HepG2 (cell line): ENCODE data around the gene SWSAP1. TPM values are rescaled to one million over a fixed set of nuclear protein-coding genes. Genes with fewer than 3 reads are reported as not detected.

Source experiments
- ATAC-seq: fragments of 200-7000 bp; cut with Tn5 transposase; 3 replicates; pipeline ENCODE4 v1.9.1; 2020; ENCODE audit warnings: mild to moderate bottlenecking, moderate library complexity
- BruUV-seq: library from RNA; stranded (reverse); fragments of 400-500 nt; replicated peaks from 2 replicates; lab custom pipeline; 2021; lab: Mats Ljungman, UMichigan
- CTCF ChIA-PET: fragments of 300-600 bp; formaldehyde crosslinking; extraction: SDS; loops from one replicate; lab custom pipeline; 2021; ENCODE audit warnings: low total read pairs, inconsistent platforms, low intra/inter-chr PET ratio; lab: Yijun Ruan, JAX
- POLR2A ChIA-PET: fragments of 350-600 bp; sonication (Branson Sonifier 250); formaldehyde crosslinking; loops from one replicate; lab custom pipeline; 2020; ENCODE audit warnings: antibody characterized with exemption, inconsistent platforms; lab: Yijun Ruan, JAX
- DNase-seq: peaks from one replicate; pipeline ENCODE4 v3.0.0-alpha.2; 2015; ENCODE audit warnings: low spot score
- FAIRE-seq: peaks from 3 replicates; lab custom pipeline; 2011; peaks lifted over from hg19 to GRCh38; lab: Jason Lieb, UNC
- H2AFZ ChIP-seq: one replicate; pipeline ENCODE4 v1.6.1; 2011; ENCODE audit warnings: low read length, inconsistent platforms
- H3K27ac ChIP-seq: fragments of 300-600 bp; 3 replicates; pipeline ENCODE4 v1.8.0; 2011; ENCODE audit warnings: mixed run types, mild to moderate bottlenecking, mixed read lengths, low read length, inconsistent platforms; ENCODE audit not compliant: insufficient read depth; ENCODE audit errors: extremely low read length
- H3K27me3 ChIP-seq, 2 experiments: fragments of 200-600 bp in 1 of 2; 2 replicates in 1 of 2; 3 replicates in 1 of 2; pipeline versions ENCODE4 v1.6.0 to v1.8.0; 2011; ENCODE audit warnings: low read length in 2 of 2, mild to moderate bottlenecking in 2 of 2, moderate library complexity in 2 of 2, inconsistent platforms in 1 of 2; ENCODE audit not compliant: insufficient read depth in 2 of 2, control insufficient read depth in 1 of 2
- H3K36me3 ChIP-seq, 2 experiments: fragments of 200-600 bp in 1 of 2; replicated peaks in 1 of 2; 2 replicates in 1 of 2; 3 replicates in 1 of 2; pipeline versions ENCODE4 v1.5.1 to v1.8.0; 2011; ENCODE audit warnings: low read length in 2 of 2, inconsistent platforms in 1 of 2; ENCODE audit not compliant: insufficient read depth in 2 of 2, control insufficient read depth in 1 of 2
- H3K4me1 ChIP-seq: 2 replicates; pipeline ENCODE4 v1.5.1; 2012; ENCODE audit warnings: low read length, inconsistent platforms; ENCODE audit not compliant: insufficient read depth
- H3K4me2 ChIP-seq: 2 replicates; pipeline ENCODE4 v1.6.0; 2011; ENCODE audit warnings: low read depth, low read length, inconsistent platforms
- H3K4me3 ChIP-seq, 3 experiments: fragments of 200-600 bp in 1 of 3; sonication (generic), shearing (Covaris generic) in 1 of 3; replicated peaks in 1 of 3; 2 replicates each; pipeline ENCODE4 v1.5.1; 2011 to 2016; ENCODE audit warnings: low read length in 3 of 3, inconsistent platforms in 2 of 3, low read depth in 2 of 3, mild to moderate bottlenecking in 2 of 3, control low read depth in 1 of 3, mixed read lengths in 1 of 3; ENCODE audit not compliant: insufficient read depth in 1 of 3
- H3K79me2 ChIP-seq: one replicate; pipeline ENCODE4 v1.6.1; 2011; ENCODE audit warnings: low read length, inconsistent platforms; ENCODE audit not compliant: insufficient read depth
- H3K9ac ChIP-seq: 2 replicates; pipeline ENCODE4 v1.6.0; 2011; ENCODE audit warnings: mild to moderate bottlenecking, low read depth, low read length, inconsistent platforms; ENCODE audit not compliant: insufficient read depth
- H3K9me3 ChIP-seq: 2 replicates; pipeline ENCODE4 v1.5.1; 2012; ENCODE audit warnings: mild to moderate bottlenecking, low read length
- H4K20me1 ChIP-seq: 2 replicates; pipeline ENCODE4 v1.6.0; 2011; ENCODE audit warnings: inconsistent platforms, mild to moderate bottlenecking, low read length, moderate library complexity; ENCODE audit not compliant: insufficient read depth
- ARHGAP35 ChIP-seq: sonication (generic); formaldehyde crosslinking; IDR thresholded peaks from 2 replicates; pipeline ENCODE4 v1.9.0; 2022; ENCODE audit warnings: mild to moderate bottlenecking, inconsistent platforms, moderate library complexity, missing genetic modification reagents, borderline replicate concordance
- ARNT ChIP-seq: fragments of 450-650 bp; IDR thresholded peaks from 2 replicates; pipeline ENCODE4 v1.6.1; 2017
- DBP ChIP-seq: sonication (generic); formaldehyde crosslinking; IDR thresholded peaks from 2 replicates; pipeline ENCODE4 v1.4.0; 2020; ENCODE audit warnings: missing genetic modification reagents; ENCODE audit errors: not compliant biosample characterization
- ISL2 ChIP-seq: sonication (generic); formaldehyde crosslinking; IDR thresholded peaks from 2 replicates; pipeline ENCODE4 v1.5.0; 2020; ENCODE audit warnings: missing genetic modification reagents
- NR2C2 ChIP-seq: sonication (generic); formaldehyde crosslinking; IDR thresholded peaks from 2 replicates; pipeline ENCODE4 v1.4.0; 2020; ENCODE audit warnings: missing genetic modification reagents, mild to moderate bottlenecking, moderate library complexity, borderline replicate concordance
- NR2F1 ChIP-seq, 2 experiments: fragments of 450-650 bp in 1 of 2; formaldehyde crosslinking in 1 of 2; IDR thresholded peaks; 2 replicates each; pipeline versions ENCODE4 v1.5.0 to v1.6.1; 2016 to 2020; ENCODE audit warnings: mild to moderate bottlenecking in 1 of 2, missing compliant biosample characterization in 1 of 2, missing genetic modification reagents in 1 of 2, moderate library complexity in 1 of 2
- PRDM10 ChIP-seq: sonication (generic); formaldehyde crosslinking; IDR thresholded peaks from 2 replicates; pipeline ENCODE4 v1.4.0; 2020; ENCODE audit warnings: low read depth, missing genetic modification reagents
- SIN3B ChIP-seq: fragments of 150-350 bp; IDR thresholded peaks from 2 replicates; pipeline ENCODE4 v1.6.1; 2014; ENCODE audit warnings: low read length
- ZBTB38 ChIP-seq: sonication (generic); formaldehyde crosslinking; IDR thresholded peaks from 2 replicates; pipeline ENCODE4 v1.5.1; 2020; ENCODE audit warnings: mild to moderate bottlenecking, missing genetic modification reagents
- ZNF333 ChIP-seq: sonication (generic); formaldehyde crosslinking; IDR thresholded peaks from 2 replicates; pipeline ENCODE4 v1.4.0; 2020; ENCODE audit warnings: mild to moderate bottlenecking, missing genetic modification reagents, borderline replicate concordance
- ZNF446 ChIP-seq: sonication (generic); formaldehyde crosslinking; IDR thresholded peaks from 2 replicates; pipeline ENCODE4 v1.5.0; 2020; ENCODE audit warnings: mild to moderate bottlenecking, missing genetic modification reagents
- ZNF558 ChIP-seq: sonication (generic); formaldehyde crosslinking; IDR thresholded peaks from 2 replicates; pipeline ENCODE4 v1.9.0; 2022; ENCODE audit warnings: mild to moderate bottlenecking, missing genetic modification reagents, borderline replicate concordance
- ZNF768 ChIP-seq: sonication (generic); formaldehyde crosslinking; IDR thresholded peaks from 2 replicates; pipeline ENCODE4 v1.4.0; 2020; ENCODE audit warnings: missing genetic modification reagents
- WGBS: methylation state at CpG from one replicate; pipeline ENCODE4 v1.1.6; 2017; ENCODE audit warnings: low lambda C conversion rate; 5-methylcytosine and 5-hydroxymethylcytosine counted together
- in situ Hi-C: cut with HindIII; loops from 2 replicates; pipeline ENCODE4 v1.10.0; 2017; ENCODE audit warnings: low pct_unique_long_range_greater_than_20kb; ENCODE audit not compliant: extremely low pct_ligation_motif_present
- intact Hi-C: fragments of 100-400 bp; cut with micrococcal nuclease; formaldehyde crosslinking; loops from one replicate; pipeline ENCODE4 v1.10.0; 2022; ENCODE audit not compliant: unreplicated experiment
- polyA plus RNA-seq, 8 experiments: library from polyadenylated mRNA; depleted of rRNA in 3 of 8; stranded (reverse) in 7 of 8; unstranded in 1 of 8; fragments of >200 nt; fragmentation: Illumina TruSeq in 4 of 8; extraction: Trizol in 4 of 8; gene quantifications; 2 replicates each; pipeline versions ENCODE4 v1.2.1 to v1.2.3, GENCODE V29; 2011 to 2016; ENCODE audit warnings: low read depth in 4 of 8, missing spikeins in 1 of 8, mixed read lengths in 1 of 8; ENCODE audit not compliant: insufficient read depth in 1 of 8
- total RNA-seq, 5 experiments: library from RNA; depleted of rRNA; stranded (reverse); fragments of >200 nt; fragmentation: Illumina TruSeq; extraction: Trizol; gene quantifications; 2 replicates each; pipeline ENCODE4 v1.2.3, GENCODE V29; 2016; ENCODE audit warnings: low read depth in 1 of 5

Gene SWSAP1
- total and polyA plus RNA-seq, 2 of the 13 experiments (the other 11 are each of a cell fraction or from before 2014, with no cell fraction given), result 2.7 to 3.3 TPM

GRCh38 chr19:11401808-11402543 lies 27.5 kb downstream of the SWSAP1 start:
- H3K9ac ChIP-seq, result no peak overlapping the region
- CTCF ChIA-PET, result no interaction called here
- FAIRE-seq (no peak), ATAC-seq (no peak), DNase-seq (no peak)
- H3K4me2 ChIP-seq, result no peak overlapping the region
- H3K4me1 ChIP-seq, result no peaks in the 10 kb centered on the region
- no peak overlapping the region for H2AFZ ChIP-seq
- 100% methylated on average over 3 of the region's 9 CpGs for WGBS
- no peak overlapping the region for H3K4me3 ChIP-seq
- no peaks in the 10 kb centered on the region for H3K79me2 ChIP-seq
- no peaks in the 10 kb centered on the region for H4K20me1 ChIP-seq
- intact Hi-C loops, result no loop called here
- POLR2A ChIA-PET, result interaction anchor here (1.3 kb wide), 1 partner anchor 17 kb away, joined by 3 read pairs; the partner anchor contains the start of gene RGL3
- H3K27ac ChIP-seq, result no peak overlapping the region
- H3K36me3 ChIP-seq, result no peaks in the 10 kb centered on the region
- in situ Hi-C loops, result no loop called here
- no peaks in the 10 kb centered on the region for H3K9me3 ChIP-seq
- H3K27me3 ChIP-seq, result no peaks in the 10 kb centered on the region
- no TSS peak for BruUV-seq
- no peak for TF ChIP-seq ZNF768 (CRISPR knock-in tag)
- peak; percentile 77 for TF ChIP-seq NR2C2 (CRISPR knock-in tag)
- TF ChIP-seq ZBTB38 (CRISPR knock-in tag), result no peak
- TF ChIP-seq ZNF558 (CRISPR knock-in tag), result no peak
- TF ChIP-seq DBP (CRISPR knock-in tag), result no peak
- no peak for TF ChIP-seq ZNF333 (CRISPR knock-in tag)
- no peak for TF ChIP-seq ARNT
- no peak for TF ChIP-seq ARHGAP35 (CRISPR knock-in tag)
- no peak for TF ChIP-seq PRDM10 (CRISPR knock-in tag)
- no peak for TF ChIP-seq ZNF446
- TF ChIP-seq SIN3B, result no peak
- TF ChIP-seq NR2F1 (CRISPR knock-in tag; IDR thresholded peaks at IDR 0.05), result peak in 1 of 2 experiments; percentile 74; a peak in 2 of 4 replicates
- TF ChIP-seq ISL2, result no peak
